IPS-18c (cell line): ENCODE results near the gene CSNK1E.

Experiments used
- H3K4me3 ChIP-seq: 2 replicates; pipeline ENCODE4 v1.7.0; 2013; ENCODE audit warnings: low read depth, mild to moderate bottlenecking, low read length, moderate library complexity; ENCODE audit not compliant: insufficient read depth
- H3K9me3 ChIP-seq: one replicate; pipeline ENCODE4 v1.6.1; 2013; ENCODE audit warnings: mild to moderate bottlenecking, low read length, moderate library complexity; ENCODE audit not compliant: control insufficient read depth, insufficient read depth

Gene CSNK1E

GRCh38 chr22:38270091-38270992, 46.9 kb downstream of the CSNK1E start:
- Histone ChIP-seq H3K4me3 (no peak overlapping the region), H3K9me3 (no peaks in the 10 kb centered on the region)

GRCh38 chr22:38269466-38269865, 47.8 kb downstream of the CSNK1E start:
- no peak overlapping the region for H3K4me3 ChIP-seq

GRCh38 chr22:38267086-38267485, 50.1 kb downstream of the CSNK1E start:
- H3K4me3 ChIP-seq: no peak overlapping the region
- H3K9me3 ChIP-seq: no peaks in the 10 kb centered on the region

More at GRCh38 chr22:38269466-38269865, 47.8 kb downstream of the CSNK1E start:
- H3K9me3 ChIP-seq: no peaks in the 10 kb centered on the region

- Histone ChIP-seq H3K4me3 (no peak overlapping the region), H3K9me3 (no peaks in the 10 kb centered on the region)
These were observed 51.1 kb downstream of the CSNK1E start for GRCh38 chr22:38266120-38266519.

- Histone ChIP-seq H3K9me3 (no peaks in the 10 kb centered on the region), H3K4me3 (no peak overlapping the region)
These were observed 52.9 kb downstream of the CSNK1E start for GRCh38 chr22:38264322-38264843.

GRCh38 chr22:38262051-38262795, 55.0 kb downstream of the CSNK1E start:
- Histone ChIP-seq H3K9me3 (no peaks in the 10 kb centered on the region), H3K4me3 (no peak overlapping the region)

- Histone ChIP-seq H3K9me3 (no peaks in the 10 kb centered on the region), H3K4me3 (no peak overlapping the region)
These were observed 56.2 kb downstream of the CSNK1E start for GRCh38 chr22:38260761-38261681.

GRCh38 chr22:38259370-38259769, 57.9 kb downstream of the CSNK1E start:
- H3K4me3 ChIP-seq: no peak overlapping the region
- H3K9me3 ChIP-seq: no peaks in the 10 kb centered on the region

- Histone ChIP-seq H3K4me3 (no peak overlapping the region), H3K9me3 (no peaks in the 10 kb centered on the region)
These were observed 58.3 kb downstream of the CSNK1E start for GRCh38 chr22:38258895-38259294.

GRCh38 chr22:38257650-38258250, 59.5 kb downstream of the CSNK1E start:
- Histone ChIP-seq H3K4me3 (no peak overlapping the region), H3K9me3 (no peaks in the 10 kb centered on the region)

GRCh38 chr22:38257181-38257580, 60.1 kb downstream of the CSNK1E start:
- no peak overlapping the region for H3K4me3 ChIP-seq

GRCh38 chr22:38255697-38256096, 61.5 kb downstream of the CSNK1E start:
- Histone ChIP-seq H3K9me3 (no peaks in the 10 kb centered on the region), H3K4me3 (no peak overlapping the region)

More at GRCh38 chr22:38257181-38257580, 60.1 kb downstream of the CSNK1E start:
- no peaks in the 10 kb centered on the region for H3K9me3 ChIP-seq

GRCh38 chr22:38251341-38251692, 65.9 kb downstream of the CSNK1E start:
- no peaks in the 10 kb centered on the region for H3K9me3 ChIP-seq

GRCh38 chr22:38250643-38251340, 66.4 kb downstream of the CSNK1E start:
- no peaks in the 10 kb centered on the region for H3K9me3 ChIP-seq
- H3K4me3 ChIP-seq: no peak overlapping the region

More at GRCh38 chr22:38251341-38251692, 65.9 kb downstream of the CSNK1E start:
- H3K4me3 ChIP-seq: no peak overlapping the region

GRCh38 chr22:38249803-38250642, 67.2 kb downstream of the CSNK1E start:
- Histone ChIP-seq H3K9me3 (no peaks in the 10 kb centered on the region), H3K4me3 (no peak overlapping the region)
